ENCODE results near the gene GABRR1. TPM values are rescaled to one million over a fixed set of nuclear protein-coding genes. Genes with fewer than 3 reads are reported as not detected.
"Not testable (repeated sequence)": the region's sequence is repeated elsewhere in the genome, so short reads cannot be mapped to it uniquely, and the experiment has no call there.

GABRR1 gene
- total RNA-seq, 1 donor: 0.10 TPM

DNA sequence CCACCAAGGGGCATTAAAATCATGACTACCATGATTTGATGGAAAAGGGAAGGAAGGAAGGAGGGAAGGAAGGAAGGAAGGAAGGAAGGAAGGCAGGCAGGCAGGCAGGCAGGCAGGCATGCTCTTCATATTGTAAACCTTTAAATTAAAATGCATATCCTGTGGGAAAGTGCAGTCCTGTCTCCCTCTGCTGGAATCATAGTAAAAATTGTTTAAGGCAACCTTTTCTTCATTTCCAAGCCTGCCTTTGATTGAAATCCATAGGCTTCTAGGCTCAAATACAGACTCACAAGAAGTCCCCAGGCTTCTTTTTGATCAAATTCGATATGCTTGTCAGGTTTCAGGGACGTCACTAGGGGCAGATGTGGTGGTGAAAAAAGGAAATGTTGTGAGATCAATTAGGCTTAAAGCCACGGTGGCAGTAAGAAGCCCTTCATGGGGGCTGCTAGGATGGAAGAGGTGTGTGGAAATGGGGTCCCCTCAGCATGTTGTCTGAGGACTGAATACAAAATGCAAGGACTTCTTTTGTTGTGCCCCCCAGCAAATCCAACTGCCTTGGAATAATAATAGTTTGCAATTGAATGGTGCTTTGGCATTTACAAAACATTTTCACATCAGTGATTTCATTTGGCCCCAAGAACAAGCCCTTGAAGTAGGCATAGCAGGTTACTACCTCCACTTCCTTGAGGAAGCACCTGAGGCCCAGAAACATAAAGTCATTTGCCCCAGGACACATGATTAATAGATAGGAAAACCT is 25.6 kb upstream of the GABRR1 start:
- Histone ChIP-seq H3K27me3 (ENCODE audit: insufficient read depth, low read length) (no peaks in the 10 kb centered on the region), H3K9me3 (ENCODE audit: low read depth, low read length) (no peaks in the 10 kb centered on the region)

DNA sequence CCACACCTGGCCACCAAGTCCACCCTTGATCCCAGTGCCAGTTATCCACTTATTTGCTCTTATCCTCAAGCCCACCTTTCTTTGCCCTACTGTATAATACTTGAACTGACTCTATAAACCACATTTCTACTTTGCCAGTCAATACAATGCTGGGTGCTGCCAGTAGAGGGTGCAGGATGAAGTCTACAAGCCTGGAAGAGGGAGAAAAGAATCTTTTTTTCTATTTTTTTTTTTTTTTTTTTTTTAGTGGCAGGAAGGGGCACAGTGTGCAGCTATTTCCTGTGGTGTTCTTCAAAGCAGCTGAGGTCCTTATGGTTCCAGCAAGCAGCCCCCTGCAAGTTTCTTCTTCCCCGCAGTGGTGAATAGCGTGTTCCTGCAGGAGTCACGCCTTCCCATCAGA is 22.2 kb upstream of the GABRR1 start:
- H3K9me3 ChIP-seq (ENCODE audit: low read depth, low read length): no peaks in the 10 kb centered on the region
- no peaks in the 10 kb centered on the region for H3K27me3 ChIP-seq (ENCODE audit: insufficient read depth, low read length)
- H3K4me3 ChIP-seq (ENCODE audit: low read length): no peak overlapping the region
- peaks cover 11% of the 10 kb centered on the region for H3K4me1 ChIP-seq (ENCODE audit: insufficient read depth, low read length)

More for the DNA sequence above, 25.6 kb upstream of the GABRR1 start:
- peaks cover 11% of the 10 kb centered on the region for H3K4me1 ChIP-seq (ENCODE audit: insufficient read depth, low read length)
- no peak overlapping the region for H3K4me3 ChIP-seq (ENCODE audit: low read length)

DNA sequence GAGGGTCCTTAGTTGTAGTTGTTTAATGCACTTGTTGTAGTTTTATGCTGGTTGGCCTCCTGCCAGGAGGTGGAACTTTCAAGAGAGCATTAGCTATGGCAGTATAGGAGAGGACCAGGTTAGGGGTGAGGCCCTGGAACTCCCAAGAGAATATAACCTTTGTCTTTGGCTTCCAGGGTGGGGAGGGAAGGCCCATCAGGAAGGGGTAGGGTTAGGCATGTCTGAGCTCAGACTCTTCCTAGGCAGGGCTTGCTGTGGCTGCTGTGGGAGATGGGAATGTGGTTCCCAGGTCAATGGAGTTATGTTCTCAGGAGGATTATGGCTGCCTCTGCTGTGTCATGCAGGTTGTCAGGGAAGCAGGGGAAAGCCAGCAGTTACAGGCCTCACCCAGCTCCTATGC is 20.0 kb upstream of the GABRR1 start:
- Histone ChIP-seq H3K9me3 (ENCODE audit: low read depth, low read length) (no peaks in the 10 kb centered on the region), H3K4me1 (ENCODE audit: insufficient read depth, low read length) (peaks cover 11% of the 10 kb centered on the region), H3K4me3 (ENCODE audit: low read length) (no peak overlapping the region)

DNA sequence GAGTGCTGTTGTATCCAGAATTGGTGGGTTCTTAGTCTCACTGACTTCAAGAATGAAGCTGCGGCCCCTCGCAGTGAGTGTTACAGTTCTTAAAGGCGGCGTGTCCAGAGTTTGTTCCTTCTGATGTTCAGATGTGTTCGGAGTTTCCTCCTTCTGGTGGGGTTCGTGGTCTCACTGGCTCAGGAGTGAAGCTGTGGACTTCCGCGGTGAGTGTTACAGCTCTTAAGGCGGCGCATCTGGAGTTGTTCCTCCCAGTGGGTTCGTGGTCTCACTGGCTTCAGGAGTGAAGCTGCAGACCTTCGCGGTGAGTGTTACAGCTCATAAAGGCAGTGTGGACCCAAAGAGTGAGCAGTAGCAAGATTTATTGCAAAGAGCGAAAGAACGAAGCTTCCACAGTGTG is 16.4 kb upstream of the GABRR1 start:
- H3K4me3 ChIP-seq (ENCODE audit: low read length); H3K27me3 ChIP-seq (ENCODE audit: insufficient read depth, low read length); H3K4me1 ChIP-seq (ENCODE audit: insufficient read depth, low read length); H3K9me3 ChIP-seq (ENCODE audit: low read depth, low read length): not testable (repeated sequence)

More for the DNA sequence above, 20.0 kb upstream of the GABRR1 start:
- H3K27me3 ChIP-seq (ENCODE audit: insufficient read depth, low read length): no peaks in the 10 kb centered on the region

DNA sequence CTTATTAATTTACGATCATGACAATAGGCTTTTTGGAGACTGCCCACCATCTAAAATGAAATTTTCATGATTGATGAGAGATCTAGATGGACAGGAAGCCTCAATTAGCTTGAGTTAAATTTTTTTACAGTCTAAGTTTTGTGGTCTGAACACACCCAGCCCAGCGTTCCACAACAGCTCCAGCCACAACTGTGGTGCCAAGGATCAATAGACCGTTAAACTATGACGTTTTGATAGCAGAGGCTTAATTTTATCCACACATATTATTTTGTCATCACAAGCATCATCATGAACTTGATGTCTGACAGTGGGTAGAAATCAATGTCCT is 5.5 kb upstream of the GABRR1 start:
- H3K4me3 ChIP-seq (ENCODE audit: low read length): no peak overlapping the region
- H3K4me1 ChIP-seq (ENCODE audit: insufficient read depth, low read length): no peaks in the 10 kb centered on the region
- no peaks in the 10 kb centered on the region for H3K27me3 ChIP-seq (ENCODE audit: insufficient read depth, low read length)
- no peaks in the 10 kb centered on the region for H3K9me3 ChIP-seq (ENCODE audit: low read depth, low read length)

DNA sequence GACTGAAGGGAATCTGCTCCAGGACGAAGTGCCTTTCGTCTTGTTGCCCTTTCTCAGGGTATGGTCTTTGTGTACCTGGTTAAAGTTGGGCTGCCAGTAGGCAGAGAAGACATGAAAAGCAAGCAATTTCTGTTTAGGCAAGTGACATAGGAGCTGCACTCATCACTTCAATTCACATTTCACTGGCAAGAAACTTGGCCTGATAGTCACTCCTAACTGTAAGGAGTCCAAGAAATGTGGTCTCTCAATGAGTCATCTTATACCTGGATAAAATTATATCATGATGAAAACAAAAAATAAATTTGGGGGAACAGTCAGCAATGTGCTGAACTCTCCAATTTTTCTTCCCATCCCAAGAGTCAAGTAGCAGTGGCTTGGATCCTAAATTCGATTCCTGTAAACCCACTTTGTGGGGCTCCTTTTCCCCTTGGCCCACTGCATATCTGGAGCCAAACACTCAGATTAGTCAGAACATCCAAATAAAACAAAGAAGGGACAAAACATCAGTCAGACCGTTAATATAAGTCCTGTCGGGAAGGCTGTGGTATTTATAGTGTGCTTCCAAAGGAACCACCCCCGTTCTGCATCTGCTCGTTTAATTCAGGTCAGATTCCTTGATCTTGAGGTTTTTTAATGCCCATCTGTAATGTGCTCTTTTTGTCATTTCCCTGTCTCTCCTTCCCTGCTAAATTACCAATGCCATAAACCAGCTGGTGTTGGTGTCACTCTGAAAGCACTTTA is 5.0 kb upstream of the GABRR1 start:
- no peaks in the 10 kb centered on the region for H3K27me3 ChIP-seq (ENCODE audit: insufficient read depth, low read length)
- H3K4me3 ChIP-seq (ENCODE audit: low read length): no peak overlapping the region
- peaks cover 2% of the 10 kb centered on the region for H3K4me1 ChIP-seq (ENCODE audit: insufficient read depth, low read length)
- H3K9me3 ChIP-seq (ENCODE audit: low read depth, low read length): no peaks in the 10 kb centered on the region

DNA sequence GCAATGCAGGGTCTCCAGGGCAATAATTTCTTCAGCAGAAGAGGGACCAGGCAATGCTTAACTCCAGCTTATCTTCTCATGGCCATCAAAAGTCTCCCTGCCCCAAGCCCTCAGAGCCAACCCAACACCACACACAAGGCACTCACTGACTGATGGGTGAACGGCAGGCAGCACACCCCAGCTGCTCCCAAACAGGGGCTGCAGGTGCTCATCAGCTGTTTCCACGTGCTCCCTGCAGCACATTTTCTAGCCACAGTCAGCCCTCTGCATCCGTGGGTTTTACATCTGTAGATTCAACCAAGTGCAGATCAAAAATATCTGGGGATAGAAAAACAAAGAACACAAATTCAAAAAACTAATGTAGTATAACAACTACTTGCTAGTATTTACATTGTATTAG is 4.0 kb upstream of the GABRR1 start:
- H3K27me3 ChIP-seq (ENCODE audit: insufficient read depth, low read length): no peaks in the 10 kb centered on the region
- H3K4me1 ChIP-seq (ENCODE audit: insufficient read depth, low read length): peaks cover 5% of the 10 kb centered on the region
- no peak overlapping the region for H3K4me3 ChIP-seq (ENCODE audit: low read length)
- H3K9me3 ChIP-seq (ENCODE audit: low read depth, low read length): no peaks in the 10 kb centered on the region

DNA sequence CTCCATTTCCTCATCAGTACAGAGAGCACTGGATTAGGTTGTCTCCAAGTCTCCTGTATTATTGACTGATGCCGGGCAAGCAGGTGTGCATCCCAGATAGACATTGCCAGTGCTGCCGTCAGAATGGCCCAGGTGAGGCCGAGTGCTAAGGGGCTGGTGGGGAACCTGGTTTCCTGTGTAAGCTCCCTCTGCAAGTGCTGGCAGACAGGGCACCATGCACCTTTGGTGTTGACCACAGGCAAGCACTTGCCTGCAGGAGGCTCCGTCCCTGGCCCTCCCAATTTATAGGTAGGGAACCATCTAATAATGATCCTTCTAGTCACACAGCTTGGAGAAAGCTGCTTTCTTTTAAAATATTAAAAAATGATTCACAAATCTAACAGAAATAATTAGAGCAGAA is 747 bp downstream of the GABRR1 start:
- Histone ChIP-seq H3K9me3 (ENCODE audit: low read depth, low read length) (no peaks in the 10 kb centered on the region), H3K27me3 (ENCODE audit: insufficient read depth, low read length) (no peaks in the 10 kb centered on the region), H3K4me3 (ENCODE audit: low read length) (no peak overlapping the region), H3K4me1 (ENCODE audit: insufficient read depth, low read length) (peaks cover 5% of the 10 kb centered on the region)

DNA sequence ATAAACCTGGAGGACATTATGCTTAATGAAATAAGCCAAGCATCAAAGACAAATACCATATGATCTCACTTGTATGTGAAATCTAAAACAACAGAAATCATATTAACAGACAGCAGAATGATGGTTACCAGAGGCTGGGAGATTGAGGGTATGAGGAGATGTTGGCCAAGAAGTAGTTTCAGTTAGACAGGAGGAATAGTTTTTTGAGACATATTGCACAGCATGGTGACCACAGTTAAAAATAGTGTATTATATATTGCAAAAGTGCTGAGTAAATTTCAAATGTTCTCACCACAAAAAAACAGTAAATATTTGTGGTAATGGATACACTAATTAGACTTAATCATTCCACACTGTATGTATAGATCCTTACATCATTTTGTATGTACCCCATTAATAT is 1.8 kb downstream of the GABRR1 start:
- H3K4me3 ChIP-seq (ENCODE audit: low read length): no peak overlapping the region
- no peaks in the 10 kb centered on the region for H3K27me3 ChIP-seq (ENCODE audit: insufficient read depth, low read length)
- H3K4me1 ChIP-seq (ENCODE audit: insufficient read depth, low read length): peaks cover 5% of the 10 kb centered on the region
- H3K9me3 ChIP-seq (ENCODE audit: low read depth, low read length): no peaks in the 10 kb centered on the region

DNA sequence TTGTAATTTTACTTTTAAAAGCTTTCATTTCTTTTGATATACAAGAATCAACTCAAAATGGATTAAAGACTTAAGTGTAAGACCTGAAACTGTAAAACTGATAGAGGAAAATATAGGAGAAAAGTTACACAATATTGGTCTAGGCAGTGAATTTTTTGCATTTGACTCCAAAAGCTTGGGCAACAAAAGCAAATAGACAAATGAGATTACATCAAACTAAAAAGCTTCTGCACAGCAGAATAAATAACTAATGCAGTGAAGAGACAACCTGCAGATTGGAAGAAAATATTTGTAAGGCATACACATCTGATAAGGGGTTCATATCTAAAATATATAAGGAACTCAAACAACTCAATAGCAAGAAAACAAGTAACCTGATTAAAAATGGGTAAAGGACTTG is 3.0 kb downstream of the GABRR1 start:
- H3K4me1 ChIP-seq (ENCODE audit: insufficient read depth, low read length): peaks cover 5% of the 10 kb centered on the region
- no peaks in the 10 kb centered on the region for H3K9me3 ChIP-seq (ENCODE audit: low read depth, low read length)
- H3K27me3 ChIP-seq (ENCODE audit: insufficient read depth, low read length): no peaks in the 10 kb centered on the region
- H3K4me3 ChIP-seq (ENCODE audit: low read length): no peak overlapping the region

DNA sequence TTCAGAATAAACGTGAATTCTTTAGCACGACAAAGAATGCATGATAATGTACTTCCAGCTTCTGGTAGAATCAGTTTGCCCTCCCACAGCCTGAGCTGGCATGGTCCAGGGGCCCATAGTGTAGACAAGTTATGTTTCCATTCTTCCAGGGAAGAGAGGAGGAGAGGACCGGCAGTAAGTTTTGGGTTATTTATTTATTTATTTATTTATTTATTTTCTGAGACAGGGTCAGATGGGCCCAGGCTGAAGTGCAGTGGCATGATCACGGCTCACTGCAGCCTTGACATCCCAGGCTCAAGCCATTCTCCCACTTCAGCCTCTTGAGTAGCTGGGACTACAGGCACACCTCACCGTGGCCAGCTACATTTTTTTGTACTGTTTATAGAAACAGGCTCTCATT is 4.7 kb downstream of the GABRR1 start:
- Histone ChIP-seq H3K4me3 (ENCODE audit: low read length) (no peak overlapping the region), H3K4me1 (ENCODE audit: insufficient read depth, low read length) (peaks cover 5% of the 10 kb centered on the region), H3K27me3 (ENCODE audit: insufficient read depth, low read length) (no peaks in the 10 kb centered on the region), H3K9me3 (ENCODE audit: low read depth, low read length) (no peaks in the 10 kb centered on the region)

DNA sequence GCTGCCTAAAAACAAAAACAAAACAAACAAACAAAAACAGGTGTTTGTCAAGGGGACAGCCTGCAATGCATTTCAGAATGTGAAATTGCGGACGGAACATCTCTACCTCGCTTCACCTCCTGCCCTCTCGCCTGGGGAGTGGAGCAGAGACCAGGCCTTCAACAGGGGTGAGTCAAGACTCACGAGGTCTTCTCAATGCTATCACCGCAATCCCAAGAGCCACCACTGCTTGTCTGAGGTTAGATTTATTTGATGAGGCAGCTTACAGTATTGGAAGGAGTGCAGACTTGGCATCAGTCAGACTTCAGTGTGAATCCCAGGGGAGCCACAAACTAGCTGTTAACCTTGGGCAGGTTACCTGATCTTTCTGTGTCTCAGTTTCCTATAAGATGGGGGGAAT is 7.7 kb downstream of the GABRR1 start:
- Histone ChIP-seq H3K4me1 (ENCODE audit: insufficient read depth, low read length) (no peaks in the 10 kb centered on the region), H3K4me3 (ENCODE audit: low read length) (no peak overlapping the region), H3K9me3 (ENCODE audit: low read depth, low read length) (no peaks in the 10 kb centered on the region), H3K27me3 (ENCODE audit: insufficient read depth, low read length) (no peaks in the 10 kb centered on the region)

DNA sequence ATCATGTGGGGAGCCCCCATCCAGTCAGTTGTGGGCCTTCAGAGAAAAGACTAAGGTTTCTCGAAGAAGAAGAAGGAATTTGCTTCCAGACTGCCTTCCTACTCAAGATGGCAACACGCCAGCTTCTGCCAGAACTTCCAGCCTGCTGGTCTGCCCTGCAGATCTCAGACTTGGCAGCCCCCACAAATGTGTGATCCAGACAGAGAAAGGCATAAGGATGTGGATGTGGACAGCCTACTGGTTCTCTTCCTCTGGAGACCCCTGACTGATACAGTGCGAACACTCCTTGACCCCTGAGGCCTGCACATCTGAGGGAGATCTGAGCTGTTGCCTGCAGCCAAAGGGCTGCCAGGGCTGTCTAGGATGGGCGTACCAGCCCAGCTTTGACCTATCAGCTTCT is 8.6 kb downstream of the GABRR1 start:
- H3K27me3 ChIP-seq (ENCODE audit: insufficient read depth, low read length): no peaks in the 10 kb centered on the region
- H3K4me3 ChIP-seq (ENCODE audit: low read length): no peak overlapping the region
- no peaks in the 10 kb centered on the region for H3K9me3 ChIP-seq (ENCODE audit: low read depth, low read length)
- H3K4me1 ChIP-seq (ENCODE audit: insufficient read depth, low read length): no peaks in the 10 kb centered on the region

DNA sequence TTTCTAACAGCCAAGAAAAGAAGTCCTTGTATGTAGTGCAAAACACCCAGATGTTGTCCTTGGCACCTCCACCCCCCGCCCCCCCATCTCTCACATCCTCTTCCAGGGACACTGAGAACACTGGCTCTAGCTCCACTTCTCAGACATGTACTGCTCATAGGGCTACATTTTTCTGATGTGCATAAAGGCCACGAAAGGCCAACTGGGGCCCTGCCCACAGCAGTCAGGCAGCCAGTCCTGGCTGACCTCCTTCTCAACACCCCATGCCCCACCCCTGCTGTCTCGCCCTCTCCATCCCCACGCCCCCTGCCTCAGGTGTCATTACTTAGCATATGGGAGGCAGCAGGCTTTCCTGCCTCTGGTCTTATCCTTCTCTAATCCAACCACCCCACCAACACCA is 11.3 kb downstream of the GABRR1 start:
- Histone ChIP-seq H3K27me3 (ENCODE audit: insufficient read depth, low read length) (no peaks in the 10 kb centered on the region), H3K4me1 (ENCODE audit: insufficient read depth, low read length) (no peaks in the 10 kb centered on the region), H3K4me3 (ENCODE audit: low read length) (no peak overlapping the region), H3K9me3 (ENCODE audit: low read depth, low read length) (no peaks in the 10 kb centered on the region)

DNA sequence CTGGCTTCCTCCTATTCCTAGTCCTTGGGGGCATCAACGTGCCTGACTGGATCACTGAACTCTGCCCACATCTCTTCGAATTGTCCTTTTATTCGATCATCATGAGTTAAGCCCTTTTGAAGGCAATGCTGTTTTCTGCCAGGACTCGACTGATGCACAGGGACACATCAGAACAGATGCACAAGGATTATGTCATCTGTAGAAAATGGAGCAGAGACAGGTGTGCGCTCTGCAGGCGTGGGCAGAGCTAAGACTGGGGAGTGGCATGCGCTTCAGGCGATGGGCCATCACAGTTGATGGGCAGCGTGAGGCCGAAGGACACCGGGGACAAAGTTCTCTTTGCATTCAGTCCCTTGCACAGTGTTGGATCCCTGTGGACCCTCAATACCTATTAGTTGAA is 13.1 kb downstream of the GABRR1 start:
- Histone ChIP-seq H3K9me3 (ENCODE audit: low read depth, low read length) (no peaks in the 10 kb centered on the region), H3K4me1 (ENCODE audit: insufficient read depth, low read length) (no peaks in the 10 kb centered on the region), H3K27me3 (ENCODE audit: insufficient read depth, low read length) (no peaks in the 10 kb centered on the region), H3K4me3 (ENCODE audit: low read length) (no peak overlapping the region)

DNA sequence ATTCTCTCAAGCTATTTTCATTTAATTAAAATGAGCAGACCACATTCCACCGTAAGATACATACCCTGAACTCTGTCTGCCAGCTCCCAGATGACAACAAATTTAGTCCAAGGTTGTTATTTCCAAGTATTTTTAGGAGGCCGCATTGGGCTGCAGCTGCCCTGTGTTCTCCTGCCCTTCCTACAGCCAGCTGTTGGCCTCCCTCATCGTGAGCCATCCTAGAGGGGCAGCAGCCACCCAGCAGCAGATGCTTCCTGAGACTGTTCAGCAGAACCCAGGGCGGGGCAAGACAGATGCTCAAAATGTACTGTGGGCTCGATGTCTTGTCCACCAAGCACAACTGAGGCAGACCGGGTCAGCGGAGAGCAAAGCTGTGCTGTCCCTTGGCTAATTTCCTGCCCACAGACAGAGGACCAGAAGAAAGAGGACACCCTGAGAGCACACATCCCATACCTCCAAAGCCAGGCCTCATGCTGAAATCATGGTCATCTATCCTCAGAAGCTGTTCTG is 16.4 kb downstream of the GABRR1 start:
- Histone ChIP-seq H3K27me3 (ENCODE audit: insufficient read depth, low read length) (no peaks in the 10 kb centered on the region), H3K4me1 (ENCODE audit: insufficient read depth, low read length) (no peaks in the 10 kb centered on the region), H3K9me3 (ENCODE audit: low read depth, low read length) (no peaks in the 10 kb centered on the region), H3K4me3 (ENCODE audit: low read length) (no peak overlapping the region)

All from mononuclear cell (primary cell).